NCI-H1417 treated with DMSO at 0.1 percent for 48 hours (cell line): ENCODE measurements around the gene NDP.

Source experiments
- DNase-seq: peaks from one replicate; lab custom pipeline; 2025; lab: John Stamatoyannopoulos, UW

NDP gene

GRCh38 chrX:43973249-43974099 is at the start of gene NDP:
NDP (minus strand) TSS chrX:43973390; CDS start chrX:43958645, 14,745 bp downstream.
- DNase-seq, result no peak

- no peak for DNase-seq
These were observed 49.8 kb upstream of the NDP start for GRCh38 chrX:44022964-44023363.

- no peak for DNase-seq
These were observed 47.5 kb upstream of the NDP start for GRCh38 chrX:44020693-44021092.

- DNase-seq, result no peak
These were observed 46.7 kb upstream of the NDP start for GRCh38 chrX:44019911-44020310.

- DNase-seq, result no peak
These were observed 44.5 kb upstream of the NDP start for GRCh38 chrX:44017676-44018075.

GRCh38 chrX:44016906-44017305 is 43.7 kb upstream of the NDP start:
- no peak for DNase-seq

GRCh38 chrX:44012484-44013096 is 39.4 kb upstream of the NDP start:
- no peak for DNase-seq

- DNase-seq, result no peak
These were observed 38.3 kb upstream of the NDP start for GRCh38 chrX:44011506-44011905.

GRCh38 chrX:44010626-44011025 is 37.4 kb upstream of the NDP start:
- DNase-seq, result no peak

- DNase-seq, result no peak
These were observed 32.9 kb upstream of the NDP start for GRCh38 chrX:44006081-44006480.

GRCh38 chrX:44003975-44004374 is 30.8 kb upstream of the NDP start:
- no peak for DNase-seq

GRCh38 chrX:44002567-44002966 is 29.4 kb upstream of the NDP start:
- no peak for DNase-seq

GRCh38 chrX:43998374-43998773 is 25.2 kb upstream of the NDP start:
- no peak for DNase-seq

GRCh38 chrX:43996491-43996890 is 23.3 kb upstream of the NDP start:
- no peak for DNase-seq

- DNase-seq, result no peak
These were observed 12.9 kb upstream of the NDP start for GRCh38 chrX:43986083-43986482.

GRCh38 chrX:43985511-43985910 is 12.3 kb upstream of the NDP start:
- no peak for DNase-seq

- DNase-seq, result no peak
These were observed 5.0 kb upstream of the NDP start for GRCh38 chrX:43978226-43978625.

- no peak for DNase-seq
These were observed 3.0 kb upstream of the NDP start for GRCh38 chrX:43976205-43976604.

- DNase-seq, result no peak
These were observed 2.6 kb upstream of the NDP start for GRCh38 chrX:43975796-43976195.

- DNase-seq, result no peak
These were observed 1.7 kb upstream of the NDP start for GRCh38 chrX:43974741-43975465.

- DNase-seq, result no peak
These were observed 898 bp upstream of the NDP start for GRCh38 chrX:43974100-43974475.

- no peak for DNase-seq
These were observed 926 bp downstream of the NDP start for GRCh38 chrX:43971966-43972961.
